Naive B cell (primary cell): ENCODE measurements around the gene ZBTB40. TPM values are rescaled to one million over a fixed set of nuclear protein-coding genes. Genes with fewer than 3 reads are reported as not detected.

Experiments used
- ATAC-seq, 2 donors: fragments of 150-1000 bp; cut with Tn5 transposase; 2 replicates each; pipeline ENCODE4 v1.10.0; 2021; ENCODE audit warnings: low read depth in 2 of 2, mild to moderate bottlenecking in 2 of 2, moderate library complexity in 2 of 2
- DNase-seq: peaks from one replicate; pipeline ENCODE4 v3.0.0; 2022
- H3K27ac Mint-ChIP-seq, 6 donors: one replicate each; pipeline ENCODE4 v1.8.0; 2020 to 2022; ENCODE audit warnings: mild to moderate bottlenecking in 6 of 6, mixed read lengths in 6 of 6, moderate library complexity in 5 of 6, inconsistent platforms in 2 of 6
- H3K27me3 Mint-ChIP-seq, 3 donors: one replicate each; pipeline ENCODE4 v1.8.0; 2021 to 2022; ENCODE audit warnings: mixed read lengths in 3 of 3, mild to moderate bottlenecking in 1 of 3
- H3K36me3 Mint-ChIP-seq, 2 donors: one replicate each; pipeline ENCODE4 v1.8.0; 2020 to 2022; ENCODE audit warnings: mixed read lengths in 2 of 2, inconsistent platforms in 1 of 2, mild to moderate bottlenecking in 1 of 2
- H3K4me1 Mint-ChIP-seq, 3 donors: one replicate each; pipeline ENCODE4 v1.8.0; 2020 to 2022; ENCODE audit warnings: mixed read lengths in 3 of 3, inconsistent platforms in 1 of 3, mild to moderate bottlenecking in 1 of 3, moderate library complexity in 1 of 3
- H3K4me3 Mint-ChIP-seq, 8 donors: one replicate each; pipeline ENCODE4 v1.8.0; 2020 to 2022; ENCODE audit warnings: mild to moderate bottlenecking in 8 of 8, mixed read lengths in 8 of 8, moderate library complexity in 8 of 8, inconsistent platforms in 2 of 8
- H3K9me3 Mint-ChIP-seq, 7 donors: one replicate each; pipeline ENCODE4 v1.8.0; 2020 to 2022; ENCODE audit warnings: mixed read lengths in 7 of 7, mild to moderate bottlenecking in 5 of 7, inconsistent platforms in 2 of 7, moderate library complexity in 1 of 7
- polyA plus RNA-seq, 6 donors: library from polyadenylated mRNA; unstranded; fragments of 300-500 nt; fragmentation: Illumina TruSeq; gene quantifications; one replicate each; pipeline ENCODE4 v1.2.3, GENCODE V29; 2021; ENCODE audit warnings: low read depth in 6 of 6

Gene ZBTB40
- polyA plus RNA-seq, 6 donors from 2014 or later, result 1.5 to 7.7 (median 3.4) TPM

DNA sequence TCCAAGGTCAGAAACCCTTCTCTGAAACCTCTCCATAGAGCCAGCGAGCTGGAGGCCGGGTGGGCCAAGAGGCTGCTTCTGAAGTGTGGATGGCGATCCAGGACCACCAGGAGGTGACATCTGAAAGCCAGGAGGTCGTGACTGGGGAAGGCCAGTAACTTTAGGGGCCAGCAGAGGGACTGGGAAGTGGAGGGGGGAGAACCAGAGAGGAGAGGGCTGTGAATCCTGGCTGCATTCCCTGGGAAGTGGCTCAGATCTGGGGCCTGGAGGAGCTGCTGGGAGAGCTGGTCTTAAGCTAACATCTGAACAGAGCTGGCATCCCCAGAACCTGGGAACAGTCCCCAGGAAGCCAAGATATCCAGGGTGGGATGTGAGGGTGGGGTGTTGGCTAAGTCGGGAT, 100.4 kb downstream of the ZBTB40 start:
- Mint-ChIP-seq H3K27ac (no peak overlapping the region), H3K9me3 (no peaks in the 10 kb centered on the region), H3K4me3 (no peak overlapping the region), H3K27me3 (peaks cover 45 to 93% (median 83%) of the 10 kb centered on the region in 3 donors), H3K36me3 (no peaks in the 10 kb centered on the region), H3K4me1 (peaks cover 4 to 5% (median 5%) of the 10 kb centered on the region in 3 donors)
- DNase-seq, result no peak
- ATAC-seq, result no peak

DNA sequence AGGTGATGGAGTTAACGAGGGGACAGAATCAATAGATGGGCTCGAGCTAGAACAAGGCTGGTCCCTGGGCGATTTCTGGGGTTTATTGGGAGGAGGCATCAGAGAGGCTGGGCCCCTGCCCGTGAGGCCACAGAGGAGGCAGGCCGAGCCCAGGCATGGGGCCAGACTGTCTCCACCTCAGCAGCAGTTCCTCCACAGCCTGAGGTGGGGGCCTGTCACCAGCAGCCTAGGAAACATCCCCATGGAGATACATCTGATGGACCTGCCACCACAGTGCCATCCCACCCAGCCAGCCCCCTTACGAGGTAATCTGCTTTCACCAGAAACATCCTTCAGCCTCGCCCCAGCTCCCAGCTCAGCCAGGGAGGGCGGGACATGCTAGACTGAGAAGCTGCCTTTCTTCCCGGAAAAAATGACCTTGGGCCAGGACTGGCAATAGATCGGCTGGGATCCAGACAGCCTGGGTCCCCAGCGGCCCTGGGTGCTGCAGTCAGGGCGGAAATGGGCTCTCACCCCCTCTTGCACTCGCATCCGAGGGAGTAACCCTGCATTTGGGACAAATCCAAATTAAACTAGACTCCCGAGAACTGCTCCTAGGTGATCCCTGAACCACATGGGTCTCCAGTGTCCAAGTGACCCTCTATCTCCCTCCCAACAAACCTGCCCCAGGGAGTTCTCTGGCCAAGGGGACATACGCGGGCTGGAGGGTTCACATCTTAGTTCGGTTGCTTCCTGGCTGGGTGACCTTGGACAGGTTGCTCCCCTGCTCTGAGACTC, 101.6 kb downstream of the ZBTB40 start:
- Mint-ChIP-seq H3K27me3 (peaks cover 51 to 89% (median 80%) of the 10 kb centered on the region in 3 donors), H3K27ac (no peak overlapping the region), H3K9me3 (no peaks in the 10 kb centered on the region), H3K4me3 (no peak overlapping the region), H3K4me1 (peaks cover 0 to 5% (median 4%) of the 10 kb centered on the region in 3 donors), H3K36me3 (no peaks in the 10 kb centered on the region)
- DNase-seq (no peak), ATAC-seq (no peak)

GRCh38 chr1:22553991-22554522, 102.4 kb downstream of the ZBTB40 start:
- H3K4me3 Mint-ChIP-seq, result no peak overlapping the region
- no peaks in the 10 kb centered on the region for H3K36me3 Mint-ChIP-seq
- ATAC-seq (no peak), DNase-seq (no peak)
- peaks cover 0 to 5% (median 4%) of the 10 kb centered on the region in 3 donors for H3K4me1 Mint-ChIP-seq
- H3K27me3 Mint-ChIP-seq, result peaks cover 48 to 84% (median 77%) of the 10 kb centered on the region in 3 donors
- no peaks in the 10 kb centered on the region for H3K9me3 Mint-ChIP-seq
- H3K27ac Mint-ChIP-seq, result no peak overlapping the region

DNA sequence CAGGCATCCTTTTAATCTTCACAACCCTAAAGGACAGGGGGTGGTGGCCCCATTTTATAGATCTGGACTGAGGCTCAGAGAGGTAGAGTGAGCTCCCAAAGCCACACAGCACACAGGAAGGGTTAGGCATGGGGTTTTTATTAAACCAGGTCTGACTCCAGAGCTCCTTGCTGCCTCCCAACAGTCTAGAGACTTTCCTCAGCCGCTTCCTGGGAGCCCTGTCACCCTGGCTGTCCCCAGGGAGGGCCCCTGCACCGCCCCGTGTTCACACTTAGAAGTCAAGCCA, 103.7 kb downstream of the ZBTB40 start:
- peaks cover 0 to 5% (median 4%) of the 10 kb centered on the region in 3 donors for H3K4me1 Mint-ChIP-seq

GRCh38 chr1:22556391-22557104, 104.9 kb downstream of the ZBTB40 start:
- Mint-ChIP-seq H3K27me3 (peaks cover 55 to 84% (median 81%) of the 10 kb centered on the region in 3 donors), H3K4me1 (peaks cover 0 to 5% (median 4%) of the 10 kb centered on the region in 3 donors), H3K27ac (peak overlapping the region in 1 of 6 donors; percentile 56), H3K4me3 (no peak overlapping the region), H3K9me3 (no peaks in the 10 kb centered on the region), H3K36me3 (no peaks in the 10 kb centered on the region)
- DNase-seq, result no peak
- ATAC-seq, result no peak

More for the DNA sequence above, 103.7 kb downstream of the ZBTB40 start:
- H3K9me3 Mint-ChIP-seq, result no peaks in the 10 kb centered on the region
- peak overlapping the region in 1 of 6 donors; percentile 66 for H3K27ac Mint-ChIP-seq
- ATAC-seq (no peak), DNase-seq (no peak)
- no peaks in the 10 kb centered on the region for H3K36me3 Mint-ChIP-seq
- H3K27me3 Mint-ChIP-seq, result peaks cover 53 to 84% (median 77%) of the 10 kb centered on the region in 3 donors
- no peak overlapping the region for H3K4me3 Mint-ChIP-seq

- peak overlapping the region in 2 of 6 donors; percentile 2 to 33 for H3K27ac Mint-ChIP-seq
- H3K36me3 Mint-ChIP-seq, result no peaks in the 10 kb centered on the region
- no peak for DNase-seq
- H3K4me3 Mint-ChIP-seq, result no peak overlapping the region
- no peaks in the 10 kb centered on the region for H3K9me3 Mint-ChIP-seq
- H3K4me1 Mint-ChIP-seq, result peaks cover 0 to 5% (median 4%) of the 10 kb centered on the region in 3 donors
- H3K27me3 Mint-ChIP-seq, result peaks cover 61 to 88% (median 87%) of the 10 kb centered on the region in 3 donors
- no peak for ATAC-seq
Observed at GRCh38 chr1:22557341-22557950, 105.8 kb downstream of the ZBTB40 start.

- Mint-ChIP-seq H3K9me3 (peaks cover 0 to 1% (median 0%) of the 10 kb centered on the region in 7 donors), H3K27me3 (peaks cover 42 to 76% (median 66%) of the 10 kb centered on the region in 3 donors), H3K4me3 (peak within 1 kb of the TSS in 6 of 8 donors; percentile 22 to 85 (median 54)), H3K4me1 (peaks cover 4 to 8% (median 6%) of the 10 kb centered on the region in 3 donors), H3K27ac (no peak within 1 kb of the TSS), H3K36me3 (peaks cover 0 to 7% of the 10 kb centered on the region in 2 donors)
- DNase-seq (no peak), ATAC-seq (no peak)
Observed at GRCh38 chr1:22562584-22563583, 111.2 kb downstream of the ZBTB40 start, which contains the start of gene EPHA8. Gene EPHA8 (plus strand): TSS chr1:22563489. CDS start chr1:22563636, 147 bp downstream.

GRCh38 chr1:22563671-22564602, 112.3 kb downstream of the ZBTB40 start:
- H3K4me1 Mint-ChIP-seq, result peaks cover 4 to 8% (median 6%) of the 10 kb centered on the region in 3 donors
- no peak overlapping the region for H3K27ac Mint-ChIP-seq
- no peak for ATAC-seq
- peaks cover 41 to 76% (median 69%) of the 10 kb centered on the region in 3 donors for H3K27me3 Mint-ChIP-seq
- no peak for DNase-seq
- peak overlapping the region in 6 of 8 donors; percentile 22 to 85 (median 54) for H3K4me3 Mint-ChIP-seq
- H3K9me3 Mint-ChIP-seq, result peaks cover 0 to 1% (median 0%) of the 10 kb centered on the region in 7 donors
- peaks cover 0 to 7% of the 10 kb centered on the region in 2 donors for H3K36me3 Mint-ChIP-seq

DNA sequence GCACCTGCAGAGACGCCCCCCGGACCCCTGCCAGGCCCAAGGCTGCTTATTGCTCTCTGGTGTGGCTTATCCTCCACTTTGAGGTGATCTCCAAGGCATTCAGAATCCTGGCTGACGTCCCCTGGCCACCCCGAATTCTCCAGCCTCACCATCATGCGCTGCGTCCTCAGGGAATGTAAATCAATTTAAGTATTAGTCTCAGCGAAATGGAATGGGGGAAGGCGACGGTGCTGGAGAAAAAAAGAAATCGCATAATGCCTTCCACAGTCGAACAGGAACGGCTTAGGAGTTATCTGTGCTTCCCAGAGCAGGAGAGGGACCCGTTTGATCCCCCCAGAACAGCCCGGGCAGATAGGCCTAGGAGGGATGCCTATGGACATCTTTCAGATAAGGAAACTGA, 114.5 kb downstream of the ZBTB40 start:
- Mint-ChIP-seq H3K27me3 (peaks cover 20 to 57% (median 48%) of the 10 kb centered on the region in 3 donors), H3K36me3 (peaks cover 0 to 7% of the 10 kb centered on the region in 2 donors), H3K4me1 (peaks cover 4 to 8% (median 6%) of the 10 kb centered on the region in 3 donors), H3K9me3 (peaks cover 0 to 1% (median 0%) of the 10 kb centered on the region in 7 donors), H3K4me3 (no peak overlapping the region), H3K27ac (no peak overlapping the region)
- no peak for ATAC-seq
- no peak for DNase-seq

GRCh38 chr1:22567197-22567596, 115.5 kb downstream of the ZBTB40 start:
- ATAC-seq, result no peak
- no peak for DNase-seq
- peaks cover 11 to 48% (median 40%) of the 10 kb centered on the region in 3 donors for H3K27me3 Mint-ChIP-seq
- H3K9me3 Mint-ChIP-seq, result peaks cover 0 to 1% (median 0%) of the 10 kb centered on the region in 7 donors
- peaks cover 4 to 8% (median 6%) of the 10 kb centered on the region in 3 donors for H3K4me1 Mint-ChIP-seq
- no peak overlapping the region for H3K4me3 Mint-ChIP-seq
- no peak overlapping the region for H3K27ac Mint-ChIP-seq
- peaks cover 0 to 7% of the 10 kb centered on the region in 2 donors for H3K36me3 Mint-ChIP-seq

- no peak overlapping the region for H3K27ac Mint-ChIP-seq
- peaks cover 0 to 7% of the 10 kb centered on the region in 2 donors for H3K36me3 Mint-ChIP-seq
- DNase-seq (no peak), ATAC-seq (no peak)
- peaks cover 5 to 8% (median 6%) of the 10 kb centered on the region in 3 donors for H3K4me1 Mint-ChIP-seq
- H3K27me3 Mint-ChIP-seq, result peaks cover 5 to 46% (median 39%) of the 10 kb centered on the region in 3 donors
- H3K9me3 Mint-ChIP-seq, result peaks cover 0 to 1% (median 0%) of the 10 kb centered on the region in 7 donors
- H3K4me3 Mint-ChIP-seq, result no peak overlapping the region
Observed at GRCh38 chr1:22567994-22568393, 116.3 kb downstream of the ZBTB40 start.
